ENCODE results near the gene ADAMTS13.

DNA sequence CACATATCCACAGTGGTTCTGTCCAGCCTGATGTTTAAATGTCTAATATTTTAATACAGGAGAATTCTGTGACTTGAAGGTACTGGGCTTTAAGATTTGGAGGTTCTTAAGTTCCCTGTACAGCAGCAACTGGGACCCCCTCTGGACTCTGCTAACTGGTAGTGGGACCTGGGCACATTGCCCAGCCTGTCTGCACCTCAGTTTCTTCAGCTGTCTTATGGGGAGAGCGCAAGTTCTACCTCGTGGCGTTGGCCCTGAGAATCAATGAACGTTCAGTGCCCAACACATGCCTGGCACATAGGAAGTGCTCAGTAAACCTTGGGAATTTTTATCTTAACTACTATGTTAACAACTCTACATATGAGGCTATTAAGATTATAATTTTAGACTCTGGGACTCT lies 55.3 kb downstream of the ADAMTS13 start:
- TF ChIP-seq, protein P1, sequence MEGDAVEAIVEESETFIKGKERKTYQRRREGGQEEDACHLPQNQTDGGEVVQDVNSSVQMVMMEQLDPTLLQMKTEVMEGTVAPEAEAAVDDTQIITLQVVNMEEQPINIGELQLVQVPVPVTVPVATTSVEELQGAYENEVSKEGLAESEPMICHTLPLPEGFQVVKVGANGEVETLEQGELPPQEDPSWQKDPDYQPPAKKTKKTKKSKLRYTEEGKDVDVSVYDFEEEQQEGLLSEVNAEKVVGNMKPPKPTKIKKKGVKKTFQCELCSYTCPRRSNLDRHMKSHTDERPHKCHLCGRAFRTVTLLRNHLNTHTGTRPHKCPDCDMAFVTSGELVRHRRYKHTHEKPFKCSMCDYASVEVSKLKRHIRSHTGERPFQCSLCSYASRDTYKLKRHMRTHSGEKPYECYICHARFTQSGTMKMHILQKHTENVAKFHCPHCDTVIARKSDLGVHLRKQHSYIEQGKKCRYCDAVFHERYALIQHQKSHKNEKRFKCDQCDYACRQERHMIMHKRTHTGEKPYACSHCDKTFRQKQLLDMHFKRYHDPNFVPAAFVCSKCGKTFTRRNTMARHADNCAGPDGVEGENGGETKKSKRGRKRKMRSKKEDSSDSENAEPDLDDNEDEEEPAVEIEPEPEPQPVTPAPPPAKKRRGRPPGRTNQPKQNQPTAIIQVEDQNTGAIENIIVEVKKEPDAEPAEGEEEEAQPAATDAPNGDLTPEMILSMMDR (IDR thresholded peaks at IDR 0.05 in 4 of 5, conservative IDR thresholded peaks at IDR 0.05 in 1 of 5) = no peak
- TF ChIP-seq POLR2A (IDR thresholded peaks at IDR 0.05) = no peak
